ENCODE results near the gene ALDH4A1. TPM values are rescaled to one million over a fixed set of nuclear protein-coding genes. Genes with fewer than 3 reads are reported as not detected.

The ALDH4A1 gene, protein sequence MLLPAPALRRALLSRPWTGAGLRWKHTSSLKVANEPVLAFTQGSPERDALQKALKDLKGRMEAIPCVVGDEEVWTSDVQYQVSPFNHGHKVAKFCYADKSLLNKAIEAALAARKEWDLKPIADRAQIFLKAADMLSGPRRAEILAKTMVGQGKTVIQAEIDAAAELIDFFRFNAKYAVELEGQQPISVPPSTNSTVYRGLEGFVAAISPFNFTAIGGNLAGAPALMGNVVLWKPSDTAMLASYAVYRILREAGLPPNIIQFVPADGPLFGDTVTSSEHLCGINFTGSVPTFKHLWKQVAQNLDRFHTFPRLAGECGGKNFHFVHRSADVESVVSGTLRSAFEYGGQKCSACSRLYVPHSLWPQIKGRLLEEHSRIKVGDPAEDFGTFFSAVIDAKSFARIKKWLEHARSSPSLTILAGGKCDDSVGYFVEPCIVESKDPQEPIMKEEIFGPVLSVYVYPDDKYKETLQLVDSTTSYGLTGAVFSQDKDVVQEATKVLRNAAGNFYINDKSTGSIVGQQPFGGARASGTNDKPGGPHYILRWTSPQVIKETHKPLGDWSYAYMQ
- 1 to 10 TPM; 4.4 to 5.8 TPM for total RNA-seq

- Mint-ChIP-seq H3K4me3 (peak within 1 kb of the TSS; percentile 86), H3K4me1 (peaks cover 20% of the 10 kb centered on the region), H3K9me3 (ENCODE audit: low read depth) (no peaks in the 10 kb centered on the region), H3K27me3 (no peaks in the 10 kb centered on the region), H3K36me3 (ENCODE audit: low read depth) (peaks cover 11% of the 10 kb centered on the region), H3K27ac (peak within 1 kb of the TSS; percentile 98)
- intact Hi-C loops (cut with DNase I, micrococcal nuclease): loop anchor here (1.0 to 10.0 kb wide), 12 partner anchors 24 to 982 kb away; partner anchors contain the start of genes AKR7A2 (in 1 of the 2), EMC1 (in 1 of the 2), HTR6 (in 1 of the 2) and IFFO2 (in 1 of the 2)
- POLR2A ChIA-PET: interaction anchor here (0.7 to 2.0 kb wide), 6 partner anchors 24 to 172 kb away, joined by 3 to 5 read pairs (median 3); partner anchors contain the start of gene IFFO2
- peak; percentile 96 for DNase-seq
- CTCF ChIA-PET: interaction anchor here (0.5 to 3.8 kb wide), 13 partner anchors 11 to 1857 kb away, joined by 3 to 35 read pairs (median 4); partner anchors contain the start of gene EMC1
- ATAC-seq: peak; percentile 99
Measured at GRCh38 chr1:18902523-18903290, at the start of gene ALDH4A1. TSS of gene ALDH4A1 (minus strand) at chr1:18902555. CDS start at chr1:18902523, 32 bp downstream.

DNA sequence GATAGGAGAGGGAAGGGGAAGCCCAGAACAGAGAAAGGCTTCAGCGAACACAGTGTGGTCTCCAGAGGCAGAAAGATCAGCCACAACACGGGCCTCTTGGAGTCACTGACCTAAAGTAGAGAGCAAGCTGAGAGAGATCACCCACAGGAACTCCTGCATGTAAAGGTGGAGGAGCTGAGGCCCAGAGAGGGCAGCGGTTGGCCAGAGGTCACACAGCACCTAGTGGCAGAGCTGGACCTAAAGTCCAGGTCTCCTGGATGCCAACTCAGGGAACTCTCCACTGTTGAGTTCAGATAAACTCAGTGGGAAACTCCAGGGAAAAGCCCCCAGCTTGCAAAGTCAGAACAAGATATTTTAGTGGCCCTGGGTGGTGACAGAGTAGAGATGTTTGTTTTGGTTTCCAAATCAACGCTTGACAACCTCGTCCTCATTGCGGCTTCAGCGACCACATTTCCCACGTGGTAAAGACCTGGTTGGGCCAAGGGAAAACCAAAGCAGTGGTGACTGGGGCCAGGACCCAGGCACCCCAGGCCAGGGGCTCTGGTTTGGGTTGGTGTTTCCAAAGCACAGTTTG is 49.5 kb upstream of the ALDH4A1 start:
- ChIA-PET POLR2A (interaction anchor here (0.7 to 5.6 kb wide), 6 partner anchors 14 to 305 kb away, joined by 3 to 43 read pairs (median 4); no protein-coding TSS in a partner anchor), CTCF (interaction anchor here (0.6 to 7.2 kb wide), 10 partner anchors 14 to 293 kb away, joined by 3 to 66 read pairs (median 4); partner anchors contain the start of gene ALDH4A1)
- ATAC-seq (peak; percentile 33), DNase-seq (peak; percentile 94)
- intact Hi-C loops (cut with DNase I, micrococcal nuclease): loop anchor here (1.0 to 10.0 kb wide), 9 partner anchors 26 to 1515 kb away; partner anchors contain the start of genes ALDH4A1 (in 1 of the 2), CAPZB (in 1 of the 2) and RCC2 (in 1 of the 2)
- H3K36me3 Mint-ChIP-seq (ENCODE audit: low read depth): peaks cover 43% of the 10 kb centered on the region
- peaks cover 75% of the 10 kb centered on the region for H3K4me1 Mint-ChIP-seq
- peak overlapping the region; percentile 86 for H3K4me3 Mint-ChIP-seq
- no peaks in the 10 kb centered on the region for H3K27me3 Mint-ChIP-seq
- H3K27ac Mint-ChIP-seq: peak overlapping the region; percentile 92
- no peaks in the 10 kb centered on the region for H3K9me3 Mint-ChIP-seq (ENCODE audit: low read depth)

- peak; percentile 4 for ATAC-seq
- H3K36me3 Mint-ChIP-seq (ENCODE audit: low read depth): peaks cover 44% of the 10 kb centered on the region
- intact Hi-C loops (cut with DNase I, micrococcal nuclease): loop anchor here (1.0 to 10.0 kb wide), 5 partner anchors 44 to 1514 kb away; partner anchors contain the start of gene RCC2 (in 1 of the 2)
Measured at GRCh38 chr1:18951416-18951815, 49.1 kb upstream of the ALDH4A1 start.

GRCh38 chr1:18950401-18951026 is 48.2 kb upstream of the ALDH4A1 start:
- intact Hi-C loops (cut with DNase I, micrococcal nuclease): loop anchor here (1.0 to 10.0 kb wide), 5 partner anchors 43 to 1513 kb away; partner anchors contain the start of gene RCC2 (in 1 of the 2)
- peak overlapping the region; percentile 86 for H3K4me3 Mint-ChIP-seq
- peak; percentile 61 for DNase-seq
- H3K27ac Mint-ChIP-seq: peak overlapping the region; percentile 92
- H3K27me3 Mint-ChIP-seq: no peaks in the 10 kb centered on the region
- no peak for ATAC-seq
- H3K36me3 Mint-ChIP-seq (ENCODE audit: low read depth): peaks cover 44% of the 10 kb centered on the region
- peaks cover 86% of the 10 kb centered on the region for H3K4me1 Mint-ChIP-seq
- ChIA-PET CTCF (interaction anchor here (1.0 to 7.2 kb wide), 8 partner anchors 9 to 66 kb away, joined by 3 to 66 read pairs (median 4); partner anchors contain the start of gene ALDH4A1), POLR2A (interaction anchor here (0.6 to 5.6 kb wide), 5 partner anchors 9 to 260 kb away, joined by 3 to 43 read pairs (median 4); partner anchors contain the start of gene ALDH4A1)
- no peaks in the 10 kb centered on the region for H3K9me3 Mint-ChIP-seq (ENCODE audit: low read depth)

More at GRCh38 chr1:18951416-18951815, 49.1 kb upstream of the ALDH4A1 start:
- Mint-ChIP-seq H3K27ac (peak overlapping the region; percentile 92), H3K4me3 (peak overlapping the region; percentile 86), H3K27me3 (no peaks in the 10 kb centered on the region), H3K9me3 (ENCODE audit: low read depth) (no peaks in the 10 kb centered on the region), H3K4me1 (peaks cover 80% of the 10 kb centered on the region)
- ChIA-PET POLR2A (interaction anchor here (0.9 to 5.6 kb wide), 6 partner anchors 9 to 49 kb away, joined by 3 to 43 read pairs (median 4); partner anchors contain the start of gene ALDH4A1), CTCF (interaction anchor here (1.2 to 7.2 kb wide), 7 partner anchors 25 to 60 kb away, joined by 3 to 66 read pairs (median 7); partner anchors contain the start of gene ALDH4A1)
- peak; percentile 52 for DNase-seq

DNA sequence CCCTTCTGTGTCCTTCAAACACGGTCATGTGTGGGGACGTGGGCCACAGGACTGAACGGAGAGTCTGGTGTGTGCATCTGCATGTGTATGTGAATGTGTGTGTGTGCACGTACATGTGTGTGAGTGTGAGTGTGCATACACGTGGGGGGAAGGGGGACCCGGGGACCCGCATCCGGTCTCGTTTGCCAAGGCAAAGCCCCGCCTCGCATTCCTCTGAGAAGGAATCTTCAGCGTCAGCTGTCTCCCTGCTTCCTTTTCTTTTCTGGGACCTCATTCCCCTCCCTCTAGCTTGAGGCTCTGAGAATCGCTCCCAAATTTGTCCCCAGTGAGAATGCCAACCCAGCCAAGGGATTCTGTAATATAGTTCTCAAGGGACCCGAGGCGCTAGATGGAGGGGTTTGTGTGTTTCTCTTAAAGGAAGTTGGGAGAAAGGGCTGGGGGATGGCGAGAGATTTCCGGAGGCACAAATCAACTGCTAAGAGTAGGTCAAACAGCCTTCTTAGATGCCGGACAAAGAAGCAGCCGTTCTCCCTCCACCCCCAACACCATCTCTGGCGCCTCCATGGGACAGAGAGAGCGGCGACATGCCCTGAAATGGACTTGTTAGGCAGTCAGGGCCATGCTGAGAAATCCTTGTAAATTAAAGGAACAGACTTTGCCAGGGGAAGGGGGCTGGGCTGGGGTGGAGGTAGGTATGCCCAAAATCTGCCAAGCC is 47.5 kb upstream of the ALDH4A1 start:
- DNase-seq: peak; percentile 64
- intact Hi-C loops (cut with DNase I, micrococcal nuclease): loop anchor here (2.0 to 10.0 kb wide), 5 partner anchors 43 to 1513 kb away; partner anchors contain the start of genes EMC1 (in 1 of the 2), MRTO4 (in 1 of the 2) and RCC2 (in 1 of the 2)

GRCh38 chr1:18948913-18949685 is 46.7 kb upstream of the ALDH4A1 start:
- no peak for ATAC-seq
- H3K27me3 Mint-ChIP-seq: no peaks in the 10 kb centered on the region
- intact Hi-C loops (cut with DNase I, micrococcal nuclease): loop anchor here in 1 of 2 experiments (2.0 kb wide), 1 partner anchor 302 kb away; the partner anchor contains the start of genes EMC1 and MRTO4
- H3K36me3 Mint-ChIP-seq (ENCODE audit: low read depth): peaks cover 34% of the 10 kb centered on the region
- H3K4me3 Mint-ChIP-seq: peak overlapping the region; percentile 86
- H3K27ac Mint-ChIP-seq: peak overlapping the region; percentile 92
- ChIA-PET POLR2A (interaction anchor here (5.6 kb wide), 1 partner anchor 22 kb away, joined by 43 read pairs; no protein-coding TSS in a partner anchor), CTCF (interaction anchor here (0.6 to 7.2 kb wide), 7 partner anchors 17 to 286 kb away, joined by 3 to 66 read pairs (median 3); no protein-coding TSS in a partner anchor)
- no peaks in the 10 kb centered on the region for H3K9me3 Mint-ChIP-seq (ENCODE audit: low read depth)
- no peak for DNase-seq
- H3K4me1 Mint-ChIP-seq: peaks cover 95% of the 10 kb centered on the region

More for the DNA sequence above, 47.5 kb upstream of the ALDH4A1 start:
- POLR2A ChIA-PET: interaction anchor here (0.6 to 5.6 kb wide), 4 partner anchors 8 to 261 kb away, joined by 3 to 43 read pairs (median 4); partner anchors contain the start of gene ALDH4A1
- no peaks in the 10 kb centered on the region for H3K27me3 Mint-ChIP-seq
- peaks cover 93% of the 10 kb centered on the region for H3K4me1 Mint-ChIP-seq
- ATAC-seq: no peak
- peaks cover 39% of the 10 kb centered on the region for H3K36me3 Mint-ChIP-seq (ENCODE audit: low read depth)
- H3K9me3 Mint-ChIP-seq (ENCODE audit: low read depth): no peaks in the 10 kb centered on the region
- CTCF ChIA-PET: interaction anchor here (0.7 to 7.2 kb wide), 8 partner anchors 9 to 286 kb away, joined by 3 to 66 read pairs (median 4); partner anchors contain the start of gene ALDH4A1
- peak overlapping the region; percentile 86 for H3K4me3 Mint-ChIP-seq
- peak overlapping the region; percentile 92 for H3K27ac Mint-ChIP-seq

DNA sequence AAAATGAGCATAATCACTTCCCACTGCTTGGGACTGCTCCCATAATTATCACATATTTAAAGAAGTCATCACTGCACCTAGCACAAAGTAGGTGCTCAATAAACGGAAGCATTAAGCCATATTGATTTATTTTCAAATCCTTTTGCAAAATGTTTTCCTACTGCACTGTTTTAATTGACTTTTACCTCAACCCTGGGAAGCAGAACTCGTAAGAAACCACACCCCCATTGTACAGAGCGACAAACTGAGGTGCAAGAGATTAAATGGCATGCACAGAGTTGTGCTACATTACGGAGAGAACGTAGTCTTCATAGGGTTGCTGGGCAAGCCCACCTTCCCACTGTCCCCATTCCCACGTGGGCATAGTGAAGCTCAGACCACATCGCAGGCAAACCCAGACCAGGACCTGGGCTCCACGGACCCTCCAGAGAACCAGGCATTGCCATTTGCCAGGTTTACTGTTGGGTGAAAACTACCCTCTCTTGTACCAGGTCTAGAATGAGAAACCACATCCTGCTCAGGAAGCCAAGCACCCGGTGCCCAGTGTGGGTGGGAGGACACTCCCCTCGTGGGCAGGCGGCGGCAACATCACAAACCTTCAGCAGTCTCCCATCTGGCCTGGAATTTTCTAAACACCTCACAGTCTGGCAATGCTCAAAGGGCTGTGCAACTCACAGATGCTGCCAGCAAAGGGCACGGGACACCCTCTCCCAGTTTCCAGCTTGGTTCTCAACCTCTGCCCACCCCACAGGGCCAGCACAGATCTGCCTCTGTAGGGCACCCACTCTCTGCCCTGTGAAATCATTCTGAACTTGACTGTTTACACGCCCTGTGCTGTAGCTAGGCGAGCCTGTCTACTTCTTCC is 45.9 kb upstream of the ALDH4A1 start:
- Mint-ChIP-seq H3K36me3 (ENCODE audit: low read depth) (peaks cover 33% of the 10 kb centered on the region), H3K4me3 (peak overlapping the region; percentile 86), H3K4me1 (peaks cover 93% of the 10 kb centered on the region), H3K9me3 (ENCODE audit: low read depth) (no peaks in the 10 kb centered on the region), H3K27ac (peak overlapping the region; percentile 92), H3K27me3 (no peaks in the 10 kb centered on the region)
- peak; percentile 35 for ATAC-seq
- POLR2A ChIA-PET: interaction anchor here (5.6 kb wide), 1 partner anchor 21 kb away, joined by 43 read pairs; no protein-coding TSS in a partner anchor
- CTCF ChIA-PET: interaction anchor here (0.6 to 7.2 kb wide), 5 partner anchors 16 to 62 kb away, joined by 3 to 66 read pairs (median 3); no protein-coding TSS in a partner anchor
- intact Hi-C loops (cut with DNase I, micrococcal nuclease): loop anchor here in 1 of 2 experiments (2.0 kb wide), 1 partner anchor 303 kb away; the partner anchor contains the start of genes EMC1 and MRTO4
- DNase-seq: peak; percentile 83

DNA sequence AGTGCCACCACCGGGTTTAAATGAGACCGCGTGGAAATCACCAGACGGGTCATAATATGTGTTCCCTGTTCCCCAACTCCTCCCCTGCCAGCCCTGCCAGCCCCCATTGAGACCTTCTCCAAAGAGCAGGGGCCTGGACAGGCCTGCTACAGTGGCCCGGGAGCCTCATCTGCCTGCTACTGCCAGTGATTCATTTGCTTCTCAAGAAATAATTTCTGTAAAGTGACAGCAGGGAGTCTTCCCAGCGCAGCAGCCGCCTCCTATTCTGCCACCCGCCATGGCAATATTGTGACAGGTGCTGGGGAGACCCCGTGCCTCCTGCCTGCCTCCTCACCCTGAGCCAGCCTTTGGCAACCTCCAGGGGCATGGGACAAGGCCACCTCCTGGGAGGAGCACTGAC is 45.2 kb upstream of the ALDH4A1 start:
- peak overlapping the region; percentile 92 for H3K27ac Mint-ChIP-seq
- intact Hi-C loops (cut with DNase I, micrococcal nuclease): no loop called here
- peaks cover 87% of the 10 kb centered on the region for H3K4me1 Mint-ChIP-seq
- ATAC-seq (no peak), DNase-seq (peak; percentile 53)
- H3K36me3 Mint-ChIP-seq (ENCODE audit: low read depth): peaks cover 29% of the 10 kb centered on the region
- H3K27me3 Mint-ChIP-seq: no peaks in the 10 kb centered on the region
- POLR2A ChIA-PET: interaction anchor here (5.6 kb wide), 1 partner anchor 20 kb away, joined by 43 read pairs; no protein-coding TSS in a partner anchor
- CTCF ChIA-PET: interaction anchor here (1.6 kb wide), 1 partner anchor 126 kb away, joined by 4 read pairs; no protein-coding TSS in a partner anchor
- H3K4me3 Mint-ChIP-seq: peak overlapping the region; percentile 86
- H3K9me3 Mint-ChIP-seq (ENCODE audit: low read depth): no peaks in the 10 kb centered on the region
